GM23248 (cell line): ENCODE results near the gene TAF3. TPM values are rescaled to one million over a fixed set of nuclear protein-coding genes. Genes with fewer than 3 reads are reported as not detected.

Experiments used
- DNase-seq: peaks from one replicate; pipeline ENCODE4 v3.0.0-alpha.2; 2015
- H2AFZ ChIP-seq: fragments of 200-600 bp; sonication (generic); 2 replicates; pipeline ENCODE4 v1.6.1; 2016; ENCODE audit warnings: antibody characterized with exemption
- H3F3A ChIP-seq: fragments of 200-600 bp; sonication (generic); 2 replicates; pipeline ENCODE4 v1.6.1; 2016; ENCODE audit warnings: mild to moderate bottlenecking, antibody characterized with exemption, mixed run types; ENCODE audit not compliant: insufficient read depth
- H3K27ac ChIP-seq: fragments of 200-600 bp; sonication (generic); 2 replicates; pipeline ENCODE4 v1.5.1; 2016; ENCODE audit warnings: mild to moderate bottlenecking
- H3K27me3 ChIP-seq: fragments of 200-600 bp; sonication (generic); replicated peaks from 2 replicates; pipeline ENCODE4 v1.6.1; 2016; ENCODE audit warnings: mild to moderate bottlenecking; ENCODE audit not compliant: insufficient read depth
- H3K36me3 ChIP-seq: fragments of 200-600 bp; sonication (generic); 2 replicates; pipeline ENCODE4 v1.6.1; 2016; ENCODE audit warnings: low read depth, mild to moderate bottlenecking
- H3K4me1 ChIP-seq: fragments of 200-600 bp; sonication (generic); 2 replicates; pipeline ENCODE4 v1.6.1; 2016; ENCODE audit warnings: mild to moderate bottlenecking; ENCODE audit not compliant: insufficient read depth
- H3K4me2 ChIP-seq: fragments of 200-600 bp; sonication (generic); one replicate; pipeline ENCODE4 v1.6.1; 2016; ENCODE audit warnings: mild to moderate bottlenecking; ENCODE audit not compliant: unreplicated experiment
- H3K4me3 ChIP-seq: fragments of 200-600 bp; sonication (generic); 2 replicates; pipeline ENCODE4 v1.5.1; 2016; ENCODE audit warnings: mild to moderate bottlenecking
- H3K79me2 ChIP-seq: fragments of 200-600 bp; sonication (generic); 2 replicates; pipeline ENCODE4 v1.6.1; 2016; ENCODE audit warnings: mild to moderate bottlenecking; ENCODE audit not compliant: insufficient read depth
- H3K9ac ChIP-seq: fragments of 200-600 bp; sonication (generic); 2 replicates; pipeline ENCODE4 v1.6.1; 2016; ENCODE audit warnings: mild to moderate bottlenecking
- H3K9me2 ChIP-seq: fragments of 200-600 bp; sonication (generic); 2 replicates; pipeline ENCODE4 v1.6.1; 2016; ENCODE audit warnings: mixed run types, mild to moderate bottlenecking, moderate library complexity; ENCODE audit not compliant: insufficient read depth
- H3K9me3 ChIP-seq: fragments of 200-600 bp; sonication (generic); one replicate; pipeline ENCODE4 v1.6.1; 2017; ENCODE audit warnings: low read depth
- H4K20me1 ChIP-seq: fragments of 200-600 bp; sonication (generic); 2 replicates; pipeline ENCODE4 v1.6.0; 2016; ENCODE audit not compliant: insufficient read depth
- EZH2 ChIP-seq: fragments of 200-600 bp; sonication (generic); IDR thresholded peaks from 2 replicates; pipeline ENCODE4 v1.6.1; 2018; ENCODE audit warnings: antibody characterized with exemption, mild to moderate bottlenecking; ENCODE audit not compliant: insufficient read depth, poor library complexity, severe bottlenecking
- EZH2phosphoT487 ChIP-seq: fragments of 200-600 bp; sonication (generic); IDR thresholded peaks from 2 replicates; pipeline ENCODE4 v1.6.1; 2018; ENCODE audit warnings: antibody characterized with exemption, moderate library complexity, mild to moderate bottlenecking, low read depth; ENCODE audit not compliant: insufficient read depth
- WGBS, 2 experiments: methylation state at CpG; one replicate each; pipeline ENCODE4 v1.1.6; 2015 to 2017; ENCODE audit warnings: low lambda C conversion rate in 2 of 2, low coverage in 1 of 2; ENCODE audit errors: missing lambda C conversion rate in 2 of 2; 5-methylcytosine and 5-hydroxymethylcytosine counted together
- in situ Hi-C: fragments of 300-500 bp; cut with MboI; formaldehyde crosslinking; loops from 2 replicates; pipeline ENCODE4 v1.15.0; 2020
- polyA plus RNA-seq: library from polyadenylated mRNA; unstranded; fragments of >200 nt; fragmentation: Nextera tagmentation; extraction: Ambion mirVana; gene quantifications from 2 replicates; pipeline ENCODE4 v1.2.1, GENCODE V29; 2016
- total RNA-seq: library from RNA; depleted of rRNA; stranded (reverse); fragments of >200 nt; shearing (Covaris generic); gene quantifications from 2 replicates; pipeline ENCODE4 v1.2.3, GENCODE V29; 2014

Gene TAF3
- total and polyA plus RNA-seq, 2 experiments from 2014 or later, result 1.7 to 5.5 TPM

DNA sequence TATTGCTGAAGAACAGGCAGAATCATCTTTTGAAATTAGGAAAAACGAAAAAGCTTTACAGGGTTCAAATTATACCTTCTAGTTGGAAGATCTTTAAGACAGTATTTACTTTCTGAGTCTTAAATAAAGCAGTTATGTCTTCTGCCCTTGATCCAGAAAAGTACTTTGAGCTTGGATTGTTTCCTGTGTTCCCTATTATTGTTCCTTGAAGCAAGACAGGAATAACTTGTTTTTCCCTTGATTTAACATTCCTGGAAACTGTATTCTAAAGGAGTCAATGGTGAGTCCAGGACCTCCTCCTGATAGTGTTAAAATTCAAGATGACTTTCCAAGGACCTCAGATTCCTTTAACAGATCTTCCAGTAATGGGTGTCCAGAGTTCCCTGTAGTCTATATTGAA, 161.9 kb downstream of the TAF3 start:
- Histone ChIP-seq H3K27me3 (no peaks in the 10 kb centered on the region), H4K20me1 (no peaks in the 10 kb centered on the region), H3K4me2 (no peak overlapping the region), H3K27ac (no peak overlapping the region), H2AFZ (no peak overlapping the region), H3F3A (no peaks in the 10 kb centered on the region), H3K9me3 (no peaks in the 10 kb centered on the region), H3K36me3 (no peaks in the 10 kb centered on the region), H3K9me2 (no peaks in the 10 kb centered on the region), H3K9ac (no peak overlapping the region), H3K4me3 (no peak overlapping the region), H3K79me2 (no peaks in the 10 kb centered on the region), H3K4me1 (no peaks in the 10 kb centered on the region)
- no peak for DNase-seq
- in situ Hi-C loops, result no loop called here
- WGBS, 2 experiments, result 87 to 92% methylated on average over 1 of the region's 1 CpG
- TF ChIP-seq EZH2phosphoT487 (no peak), EZH2 (no peak)

DNA sequence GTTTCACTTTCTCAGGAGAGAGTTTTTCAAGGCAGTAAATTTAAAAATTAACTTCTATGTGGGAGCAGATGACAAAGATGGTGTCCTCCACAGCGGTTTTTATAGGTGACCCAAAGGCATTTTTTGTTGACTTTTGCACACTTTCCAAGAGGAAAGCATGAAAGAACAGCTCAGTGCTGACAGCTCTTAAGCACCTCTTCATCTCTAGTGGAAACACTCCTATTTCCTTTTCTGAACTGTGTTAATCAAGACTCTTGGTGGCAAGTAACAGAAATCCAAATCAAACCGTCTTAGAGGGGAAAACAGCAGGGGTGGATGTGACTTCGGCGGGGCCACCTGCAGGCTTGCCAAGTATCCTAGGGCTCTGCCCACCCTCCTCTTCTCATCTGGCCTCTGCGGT, 164.4 kb downstream of the TAF3 start:
- H3K4me2 ChIP-seq, result no peak overlapping the region
- H3F3A ChIP-seq, result no peaks in the 10 kb centered on the region
- in situ Hi-C loops, result no loop called here
- H3K27me3 ChIP-seq, result no peaks in the 10 kb centered on the region
- no peaks in the 10 kb centered on the region for H4K20me1 ChIP-seq
- no peak for TF ChIP-seq EZH2phosphoT487
- TF ChIP-seq EZH2, result no peak
- H3K9me3 ChIP-seq, result no peaks in the 10 kb centered on the region
- no peaks in the 10 kb centered on the region for H3K79me2 ChIP-seq
- H3K4me3 ChIP-seq, result no peak overlapping the region
- no peaks in the 10 kb centered on the region for H3K9me2 ChIP-seq
- H3K36me3 ChIP-seq, result no peaks in the 10 kb centered on the region
- WGBS, 2 experiments, result 73 to 80% methylated on average over 5 of the region's 5 CpGs
- no peak overlapping the region for H3K27ac ChIP-seq
- DNase-seq, result no peak
- no peak overlapping the region for H3K9ac ChIP-seq
- no peaks in the 10 kb centered on the region for H3K4me1 ChIP-seq
- no peak overlapping the region for H2AFZ ChIP-seq

DNA sequence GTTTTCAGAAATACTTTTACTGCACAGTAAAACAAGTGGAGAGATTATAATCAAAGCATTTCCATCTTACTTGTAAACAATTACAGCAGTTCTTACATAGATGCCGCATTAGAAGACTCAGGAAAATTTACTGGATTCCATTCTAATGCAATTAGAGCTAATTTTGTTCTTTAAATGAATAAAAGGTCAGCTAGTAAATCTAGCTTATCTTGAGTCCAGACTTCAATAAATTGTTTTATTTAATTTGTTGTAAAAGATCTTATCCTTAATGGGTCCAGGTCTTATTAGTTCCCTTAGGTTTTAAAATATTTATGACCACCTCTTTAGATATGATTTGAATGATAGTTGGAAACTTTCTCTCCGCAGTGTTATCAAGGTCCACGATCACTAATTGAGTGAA, 166.0 kb downstream of the TAF3 start:
- Histone ChIP-seq H3K36me3 (no peaks in the 10 kb centered on the region), H3K4me2 (no peak overlapping the region), H3K9me2 (no peaks in the 10 kb centered on the region), H3K4me1 (no peaks in the 10 kb centered on the region), H3K79me2 (no peaks in the 10 kb centered on the region), H3F3A (no peaks in the 10 kb centered on the region), H3K4me3 (no peak overlapping the region), H4K20me1 (no peaks in the 10 kb centered on the region), H3K9me3 (no peaks in the 10 kb centered on the region), H3K27me3 (no peaks in the 10 kb centered on the region), H3K27ac (no peak overlapping the region), H3K9ac (no peak overlapping the region), H2AFZ (no peak overlapping the region)
- WGBS, 2 experiments, result 96 to 98% methylated on average over 3 of the region's 3 CpGs
- in situ Hi-C loops, result no loop called here
- no peak for TF ChIP-seq EZH2phosphoT487
- no peak for TF ChIP-seq EZH2
- DNase-seq, result no peak

DNA sequence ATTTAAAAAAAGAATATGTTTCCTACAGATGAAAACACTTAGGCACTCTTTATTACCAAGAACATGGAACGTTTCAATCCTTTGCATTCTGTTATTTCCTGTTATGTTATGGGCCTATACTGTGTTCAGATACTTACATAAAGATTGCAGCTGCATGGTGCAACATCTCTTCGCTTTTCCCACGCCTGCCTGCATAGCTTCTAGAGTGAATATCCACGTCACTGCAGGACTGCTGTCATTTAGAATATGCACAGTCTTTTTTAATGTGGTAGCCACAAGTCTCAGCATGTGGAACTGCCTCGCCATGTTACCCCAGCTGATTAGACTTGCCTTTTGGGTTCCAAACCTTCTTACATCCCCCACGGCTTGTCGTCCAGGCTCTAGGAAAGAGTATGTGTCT, 166.6 kb downstream of the TAF3 start:
- H3K27me3 ChIP-seq, result no peaks in the 10 kb centered on the region
- H3K9me2 ChIP-seq, result no peaks in the 10 kb centered on the region
- DNase-seq, result no peak
- no peak overlapping the region for H3K27ac ChIP-seq
- no peaks in the 10 kb centered on the region for H3K4me1 ChIP-seq
- no peak overlapping the region for H3K4me2 ChIP-seq
- WGBS, 2 experiments, result 85 to 91% methylated on average over 7 of the region's 7 CpGs
- no peaks in the 10 kb centered on the region for H3K9me3 ChIP-seq
- H3K4me3 ChIP-seq, result no peak overlapping the region
- no peaks in the 10 kb centered on the region for H3K79me2 ChIP-seq
- H3F3A ChIP-seq, result no peaks in the 10 kb centered on the region
- in situ Hi-C loops, result no loop called here
- TF ChIP-seq EZH2phosphoT487 (no peak), EZH2 (no peak)
- no peak overlapping the region for H2AFZ ChIP-seq
- no peak overlapping the region for H3K9ac ChIP-seq
- no peaks in the 10 kb centered on the region for H3K36me3 ChIP-seq
- H4K20me1 ChIP-seq, result no peaks in the 10 kb centered on the region

DNA sequence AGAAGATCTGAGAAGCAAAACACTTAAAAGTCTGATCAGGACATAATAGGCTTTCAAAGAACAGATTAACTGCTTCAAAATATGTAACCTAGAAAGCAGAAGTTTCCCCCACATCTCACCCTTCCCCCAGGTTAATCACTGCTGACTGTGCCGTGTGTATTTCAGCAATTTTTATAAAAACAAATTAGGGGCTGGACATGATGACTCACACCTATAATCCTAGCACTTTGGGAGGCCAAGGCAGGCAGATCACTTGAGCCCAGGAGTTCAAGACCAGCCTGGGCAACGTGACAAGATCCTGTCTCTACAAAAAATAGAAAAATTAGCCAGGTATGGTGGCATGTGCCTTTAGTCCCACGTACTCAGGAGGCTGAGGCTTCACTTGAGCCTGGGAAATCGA, 168.5 kb downstream of the TAF3 start:
- H3K4me3 ChIP-seq, result no peak overlapping the region
- TF ChIP-seq EZH2phosphoT487 (no peak), EZH2 (no peak)
- no peaks in the 10 kb centered on the region for H3K79me2 ChIP-seq
- H2AFZ ChIP-seq, result no peak overlapping the region
- no peaks in the 10 kb centered on the region for H3F3A ChIP-seq
- no peak for DNase-seq
- no peak overlapping the region for H3K9ac ChIP-seq
- no peaks in the 10 kb centered on the region for H3K9me2 ChIP-seq
- no peaks in the 10 kb centered on the region for H3K9me3 ChIP-seq
- H3K4me1 ChIP-seq, result no peaks in the 10 kb centered on the region
- H3K27ac ChIP-seq, result no peak overlapping the region
- in situ Hi-C loops, result no loop called here
- H4K20me1 ChIP-seq, result no peaks in the 10 kb centered on the region
- WGBS, 2 experiments, result 76 to 80% methylated on average over 4 of the region's 4 CpGs
- H3K36me3 ChIP-seq, result no peaks in the 10 kb centered on the region
- no peaks in the 10 kb centered on the region for H3K27me3 ChIP-seq
- H3K4me2 ChIP-seq, result no peak overlapping the region
